HG03196 (cell line): ENCODE data around the gene CLDN24.

Source experiments
- ATAC-seq: cut with Tn5 transposase; IDR thresholded peaks from one replicate; pipeline ENCODE4 v1.9.1; 2021; ENCODE audit not compliant: unreplicated experiment

The CLDN24 gene

DNA sequence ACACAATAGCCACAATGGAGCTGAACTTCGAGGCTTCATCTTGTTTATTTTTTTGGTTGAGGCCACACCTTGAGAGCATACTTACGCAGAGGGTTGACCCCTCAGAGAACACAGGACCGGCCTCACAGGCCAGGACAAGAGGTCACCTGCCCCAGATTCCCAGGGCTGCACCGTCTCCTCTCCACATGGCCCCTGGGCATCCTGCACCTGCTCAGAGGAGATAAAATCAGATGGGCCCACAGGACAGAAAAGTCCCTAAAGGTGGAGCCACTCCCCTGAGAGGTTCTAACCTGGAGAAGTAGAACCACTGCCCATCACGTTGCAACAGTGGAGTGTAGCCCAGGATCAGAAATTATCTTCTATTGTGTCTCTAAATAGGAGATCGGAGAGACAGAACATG is 1.1 kb upstream of the CLDN24 start:
- ATAC-seq, result no peak

- no peak for ATAC-seq
These were observed 710 bp downstream of the CLDN24 start for GRCh38 chr4:183321516-183321915.

- ATAC-seq, result peak; percentile 69
These were observed 1.1 kb downstream of the CLDN24 start for GRCh38 chr4:183321079-183321478.

- ATAC-seq, result no peak
These were observed 1.8 kb downstream of the CLDN24 start, which contains the start of gene CLDN22 for GRCh38 chr4:183320211-183321059. Gene CLDN22, minus strand, starts transcription at chr4:183320276. Its CDS starts 58 bp downstream, at chr4:183320218.

- no peak for ATAC-seq
These were observed 3.6 kb downstream of the CLDN24 start for GRCh38 chr4:183318656-183319055.

- ATAC-seq, result no peak
These were observed 7.4 kb downstream of the CLDN24 start for GRCh38 chr4:183314806-183315205.

DNA sequence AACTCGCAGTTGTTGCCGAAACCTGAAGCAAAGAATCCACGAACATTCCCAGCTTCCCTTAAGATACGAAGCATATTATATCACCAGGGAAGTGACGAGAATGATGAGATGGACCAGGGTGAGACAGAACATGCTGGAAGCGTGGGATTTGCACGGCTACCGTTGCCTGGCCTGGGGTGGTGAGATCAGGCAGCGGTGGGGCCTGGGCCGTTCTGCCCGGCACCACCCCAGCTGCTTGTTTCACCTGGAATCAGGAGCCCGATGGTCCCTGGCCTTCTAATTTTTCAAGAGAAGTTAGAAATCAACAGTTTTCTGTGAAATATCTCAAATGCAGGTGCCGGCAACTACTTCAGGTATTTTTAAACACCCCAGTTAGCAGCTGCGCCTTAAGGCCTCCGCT is 7.9 kb downstream of the CLDN24 start:
- no peak for ATAC-seq

DNA sequence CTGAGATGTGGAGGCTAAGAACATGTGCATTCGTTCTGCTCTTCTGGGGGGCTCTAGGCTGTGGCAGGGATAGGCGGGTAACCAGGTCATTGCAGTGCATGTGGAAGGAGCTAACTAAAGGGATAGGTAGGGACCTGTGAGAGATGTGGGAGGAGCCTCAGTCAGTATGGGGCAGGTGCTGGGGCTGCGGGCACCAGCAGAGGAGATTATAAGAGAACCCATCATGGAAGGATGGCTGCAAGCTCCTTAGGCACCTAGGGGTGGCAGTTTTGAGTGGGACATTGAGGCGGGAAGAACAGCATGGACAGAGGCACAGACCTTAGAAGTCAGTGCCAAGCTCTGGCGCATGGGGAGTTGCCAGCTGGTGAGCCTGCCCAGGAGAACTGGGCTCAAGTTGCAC is 9.4 kb downstream of the CLDN24 start:
- no peak for ATAC-seq

DNA sequence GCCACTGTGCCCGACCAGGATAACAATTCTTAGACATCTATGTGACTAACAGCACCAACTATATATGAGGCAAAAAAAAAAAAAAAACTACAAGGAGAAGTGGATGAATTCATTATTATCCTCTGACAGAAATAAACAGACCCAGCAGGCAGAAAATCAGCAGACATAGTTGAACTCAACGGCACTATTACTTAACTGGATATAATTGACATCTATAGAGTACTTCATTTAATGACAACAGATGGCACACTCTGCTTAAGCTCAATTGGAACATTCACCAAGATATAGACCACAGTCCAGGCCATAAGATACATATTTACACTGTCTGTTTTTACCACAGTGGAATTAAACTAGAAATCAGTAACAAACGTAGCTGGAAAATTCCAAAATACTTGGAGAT is 15.4 kb downstream of the CLDN24 start:
- no peak for ATAC-seq

DNA sequence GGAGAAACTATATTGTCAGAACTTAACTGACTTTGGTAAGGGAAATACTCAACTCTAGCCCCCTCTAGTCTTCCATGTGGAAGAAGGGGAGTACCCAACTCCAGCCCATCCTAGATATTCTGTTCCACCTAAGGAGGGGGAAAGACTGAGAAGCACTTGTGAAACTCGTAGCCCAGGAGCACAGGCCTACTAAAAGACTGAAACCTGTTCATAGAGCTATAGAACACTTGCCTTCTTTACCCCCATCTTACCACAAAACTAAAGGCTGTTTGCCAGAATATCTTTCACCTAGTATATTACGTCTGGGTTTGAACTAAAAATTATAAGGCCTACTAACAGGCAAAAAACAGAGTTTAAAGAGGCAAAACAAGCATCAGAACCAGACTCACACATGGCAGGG is 17.7 kb downstream of the CLDN24 start:
- no peak for ATAC-seq

- no peak for ATAC-seq
These were observed 18.2 kb downstream of the CLDN24 start for GRCh38 chr4:183304067-183304466.

- no peak for ATAC-seq
These were observed 18.9 kb downstream of the CLDN24 start for GRCh38 chr4:183303301-183303700.

DNA sequence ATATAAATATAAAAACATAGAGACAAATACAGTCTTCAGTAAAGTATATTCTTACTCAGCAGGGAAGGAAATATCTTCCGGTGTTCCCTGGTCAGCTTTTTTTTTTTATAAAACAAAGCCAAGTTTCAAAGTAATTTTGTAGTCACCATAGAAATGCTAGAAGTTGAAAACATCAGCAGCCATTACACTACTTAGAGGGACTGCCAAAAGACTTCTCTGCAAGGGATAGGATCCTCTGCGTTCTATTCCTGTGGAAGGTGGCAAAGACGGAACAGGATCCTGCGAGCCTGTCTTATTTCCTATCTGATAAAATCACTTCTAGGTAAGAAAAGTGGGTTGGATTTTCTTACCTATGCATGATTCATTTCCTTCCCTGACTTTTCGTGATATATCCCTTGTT is 21.6 kb downstream of the CLDN24 start:
- ATAC-seq, result no peak

- no peak for ATAC-seq
These were observed 22.2 kb downstream of the CLDN24 start for GRCh38 chr4:183300070-183300469.

- no peak for ATAC-seq
These were observed 22.8 kb downstream of the CLDN24 start for GRCh38 chr4:183299464-183299863.

GRCh38 chr4:183297675-183298074 is 24.6 kb downstream of the CLDN24 start:
- peak; percentile 86 for ATAC-seq

GRCh38 chr4:183295711-183296110 is 26.5 kb downstream of the CLDN24 start:
- ATAC-seq, result no peak

DNA sequence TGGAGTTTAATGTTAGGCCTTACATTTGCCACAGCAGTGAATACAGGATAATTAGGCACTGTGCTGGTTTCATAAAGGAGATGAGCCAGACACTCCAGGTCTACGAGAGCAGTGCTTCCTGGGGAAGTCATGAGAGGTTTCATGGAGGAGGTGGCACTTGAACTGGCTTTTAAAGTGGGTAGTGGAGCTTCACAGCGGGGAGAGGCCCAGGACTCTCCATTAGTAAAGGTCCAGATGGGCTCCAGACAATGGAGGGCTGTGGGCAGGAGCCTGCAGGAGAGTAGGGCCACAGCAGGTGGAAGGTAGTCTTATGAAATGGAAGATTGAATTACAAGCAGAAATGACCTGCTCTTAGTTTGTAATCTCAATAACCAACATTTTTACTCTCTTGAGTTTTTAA is 31.2 kb downstream of the CLDN24 start:
- no peak for ATAC-seq

DNA sequence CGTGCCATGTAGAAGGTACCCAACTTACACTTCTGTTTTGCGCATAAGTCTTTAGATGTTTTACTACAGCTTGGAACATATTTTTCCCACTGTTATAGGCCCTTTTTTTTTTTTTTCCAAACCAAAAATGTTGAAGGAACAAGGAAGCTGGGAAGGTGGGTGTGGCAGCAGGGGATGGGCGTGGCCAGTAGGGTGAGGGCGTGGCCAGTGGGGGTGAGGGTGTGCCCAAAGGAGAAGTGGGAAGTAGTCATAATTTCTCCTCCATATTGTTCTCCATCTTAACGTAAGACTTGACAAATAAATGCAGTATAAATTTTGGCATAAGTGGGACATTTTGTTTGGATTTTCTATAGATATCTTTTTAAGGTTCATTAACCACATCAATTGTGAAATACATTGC is 32.5 kb downstream of the CLDN24 start:
- ATAC-seq, result no peak

- no peak for ATAC-seq
These were observed 33.3 kb downstream of the CLDN24 start for GRCh38 chr4:183288955-183289354.

GRCh38 chr4:183287677-183288076 is 34.5 kb downstream of the CLDN24 start:
- ATAC-seq, result peak; percentile 86

- peak; percentile 79 for ATAC-seq
These were observed 34.9 kb downstream of the CLDN24 start for GRCh38 chr4:183287309-183287659.
